HG02678 (cell line): ENCODE results near the gene GAD1.

Experiments used
- ATAC-seq: cut with Tn5 transposase; IDR thresholded peaks from one replicate; pipeline ENCODE4 v1.9.1; 2021; ENCODE audit warnings: mild to moderate bottlenecking, moderate library complexity; ENCODE audit not compliant: unreplicated experiment

The GAD1 gene

GRCh38 chr2:170887496-170887895 is 70.8 kb downstream of the GAD1 start:
- ATAC-seq: no peak

GRCh38 chr2:170887896-170888295 is 71.2 kb downstream of the GAD1 start:
- no peak for ATAC-seq

GRCh38 chr2:170891893-170892292 is 75.2 kb downstream of the GAD1 start:
- no peak for ATAC-seq

- ATAC-seq: no peak
Measured at GRCh38 chr2:170892391-170892951, 75.8 kb downstream of the GAD1 start.

- ATAC-seq: no peak
Measured at GRCh38 chr2:170895023-170895757, 78.5 kb downstream of the GAD1 start.

GRCh38 chr2:170896622-170897021 is 79.9 kb downstream of the GAD1 start:
- ATAC-seq: no peak

GRCh38 chr2:170897108-170897507 is 80.4 kb downstream of the GAD1 start:
- no peak for ATAC-seq

- no peak for ATAC-seq
Measured at GRCh38 chr2:170905864-170906263, 89.2 kb downstream of the GAD1 start.
